PFSK-1 (cell line): Measurements from ENCODE around the gene GTPBP1.

Experiments
- FOXP2 ChIP-seq: optimal IDR thresholded peaks from 2 replicates; pipeline ENCODE3; 2011; ENCODE audit warnings: borderline replicate concordance, control low read depth, inconsistent platforms; ENCODE audit not compliant: insufficient read depth; ENCODE audit errors: extremely low read length, extremely low read depth
- POLR2AphosphoS5 ChIP-seq: IDR thresholded peaks from 2 replicates; pipeline ENCODE4 v1.6.1; 2012; ENCODE audit warnings: low read depth, mild to moderate bottlenecking, control low read depth, low read length, moderate library complexity
- REST ChIP-seq, 2 experiments: IDR thresholded peaks; 2 replicates each; pipeline versions ENCODE4 v1.6.1 to v1.8.0; 2011 to 2012; ENCODE audit warnings: low read depth in 2 of 2, low read length in 2 of 2, control low read depth in 1 of 2, inconsistent platforms in 1 of 2, mild to moderate bottlenecking in 1 of 2, moderate library complexity in 1 of 2; ENCODE audit not compliant: insufficient read depth in 1 of 2
- SIN3A ChIP-seq: IDR thresholded peaks from 2 replicates; pipeline ENCODE4 v1.6.1; 2012; ENCODE audit warnings: mild to moderate bottlenecking, low read length, moderate library complexity, borderline replicate concordance; ENCODE audit not compliant: insufficient read depth
- TAF1 ChIP-seq: IDR thresholded peaks from 2 replicates; pipeline ENCODE4 v1.6.1; 2012; ENCODE audit warnings: low read length, control low read depth, borderline replicate concordance; ENCODE audit not compliant: insufficient read depth

Gene GTPBP1

GRCh38 chr22:38732251-38732815 lies 26.6 kb downstream of the GTPBP1 start:
- TF ChIP-seq TAF1 (no peak), REST (IDR thresholded peaks at IDR 0.05; ENCODE audit: insufficient read depth in 1 of 2, low read depth in 2 of 2, low read length in 2 of 2) (no peak), POLR2AphosphoS5 (no peak), FOXP2 (no peak), SIN3A (no peak)

GRCh38 chr22:38733329-38733723 lies 27.6 kb downstream of the GTPBP1 start:
- no peak for TF ChIP-seq SIN3A
- TF ChIP-seq TAF1 = no peak
- no peak; the same call in 1 of the 2 replicates for TF ChIP-seq POLR2AphosphoS5
- no peak for TF ChIP-seq FOXP2
- TF ChIP-seq REST (IDR thresholded peaks at IDR 0.05; ENCODE audit: insufficient read depth in 1 of 2, low read depth in 2 of 2, low read length in 2 of 2) = no peak

GRCh38 chr22:38733724-38734381 lies 28.1 kb downstream of the GTPBP1 start:
- TF ChIP-seq SIN3A (no peak), POLR2AphosphoS5 (no peak), FOXP2 (no peak), REST (IDR thresholded peaks at IDR 0.05; ENCODE audit: insufficient read depth in 1 of 2, low read depth in 2 of 2, low read length in 2 of 2) (no peak), TAF1 (no peak)

GRCh38 chr22:38734421-38735100 lies 28.8 kb downstream of the GTPBP1 start:
- TF ChIP-seq POLR2AphosphoS5 (no peak), REST (IDR thresholded peaks at IDR 0.05; ENCODE audit: insufficient read depth in 1 of 2, low read depth in 2 of 2, low read length in 2 of 2) (no peak), SIN3A (no peak), TAF1 (no peak), FOXP2 (no peak)
